Body of pancreas (tissue), 4 donors: Measurements from ENCODE around the gene EXD3. TPM values are rescaled to one million over a fixed set of nuclear protein-coding genes. Genes with fewer than 3 reads are reported as not detected.
"Not testable (repeated sequence)": the region's sequence is repeated elsewhere in the genome, so short reads cannot be mapped to it uniquely, and the experiment has no call there.

Experiments used
- ATAC-seq: fragments of 150-250 bp; one replicate; pipeline ENCODE4 v1.9.1; 2016
- DNase-seq, 4 donors: peaks; one replicate each; pipeline ENCODE4 v3.0.0-alpha.2; 2019
- H3K27ac ChIP-seq, 4 donors: fragments of 200-600 bp; sonication (generic); 1 replicate in 3 of 4; 2 replicates in 1 of 4; pipeline versions ENCODE4 v1.5.1 to v1.6.1; 2016 to 2019; ENCODE audit warnings: mild to moderate bottlenecking in 1 of 4, mixed read lengths in 1 of 4, moderate library complexity in 1 of 4
- H3K27me3 ChIP-seq, 2 donors: fragments of 200-600 bp; sonication (generic); one replicate each; pipeline ENCODE4 v1.6.0; 2016; ENCODE audit warnings: mild to moderate bottlenecking in 1 of 2
- H3K36me3 ChIP-seq, 2 donors: fragments of 200-600 bp; sonication (generic); replicated peaks in 1 of 2; 2 replicates each; pipeline ENCODE4 v1.5.1; 2016; ENCODE audit warnings: low read depth in 2 of 2; ENCODE audit not compliant: insufficient read depth in 1 of 2
- H3K4me1 ChIP-seq: fragments of 200-600 bp; sonication (generic); one replicate; pipeline ENCODE4 v1.6.0; 2016
- H3K4me3 ChIP-seq, 2 donors: fragments of 200-600 bp; sonication (generic); 1 replicate in 1 of 2; 2 replicates in 1 of 2; pipeline ENCODE4 v1.5.1; 2016 to 2019
- H3K9me3 ChIP-seq, 3 donors: fragments of 200-600 bp; sonication (generic); 1 replicate in 2 of 3; 2 replicates in 1 of 3; pipeline ENCODE4 v1.5.1; 2016
- CTCF ChIP-seq, 7 experiments: fragments of 450-650 bp in 4 of 7; fragments of 200-600 bp in 3 of 7; sonication (generic) in 3 of 7; IDR thresholded peaks; one replicate each; pipeline ENCODE4 v1.5.1; 2016 to 2019; ENCODE audit warnings: antibody characterized with exemption in 7 of 7
- POLR2A ChIP-seq, 3 donors: fragments of 450-650 bp; IDR thresholded peaks; one replicate each; pipeline ENCODE4 v1.6.1; 2016; ENCODE audit warnings: antibody characterized with exemption in 3 of 3, mild to moderate bottlenecking in 2 of 3
- WGBS, 2 donors: methylation state at CpG; one replicate each; pipeline ENCODE4 v1.1.5; 2017; 5-methylcytosine and 5-hydroxymethylcytosine counted together
- intact Hi-C: fragments of 100-400 bp; cut with DNase I; formaldehyde crosslinking; loops from one replicate; pipeline ENCODE4 v1.15.1; 2023
- total RNA-seq, 2 donors: library from RNA; depleted of rRNA; stranded (reverse); fragments of >200 nt; gene quantifications; one replicate each; pipeline ENCODE4 v1.1.0, GENCODE V29; 2016

The EXD3 gene
- total RNA-seq, 2 donors from 2014 or later, result 23.3 to 34.9 TPM

GRCh38 chr9:137333016-137333671, 89.8 kb downstream of the EXD3 start:
- 83 to 85% methylated on average over 20 to 21 of the region's 21 CpGs for WGBS, 2 donors
- Histone ChIP-seq H3K9me3 (no peaks in the 10 kb centered on the region), H3K4me3 (no peak overlapping the region), H3K27me3 (no peaks in the 10 kb centered on the region), H3K36me3 (no peaks in the 10 kb centered on the region), H3K4me1 (no peaks in the 10 kb centered on the region), H3K27ac (no peak overlapping the region)
- ATAC-seq, result no peak
- no peak for DNase-seq
- intact Hi-C loops, result no loop called here
- TF ChIP-seq POLR2A (IDR thresholded peaks at IDR 0.05), result no peak
- TF ChIP-seq CTCF (IDR thresholded peaks at IDR 0.05), result no peak

GRCh38 chr9:137331929-137332328, 91.0 kb downstream of the EXD3 start:
- intact Hi-C loops, result no loop called here
- WGBS, 2 donors, result 89 to 91% methylated on average over 9 of the region's 9 CpGs
- TF ChIP-seq CTCF (IDR thresholded peaks at IDR 0.05), result no peak
- no peak for TF ChIP-seq POLR2A (IDR thresholded peaks at IDR 0.05)

GRCh38 chr9:137330689-137331088, 92.3 kb downstream of the EXD3 start:
- Histone ChIP-seq H3K36me3 (no peaks in the 10 kb centered on the region), H3K4me1 (no peaks in the 10 kb centered on the region), H3K9me3 (no peaks in the 10 kb centered on the region), H3K4me3 (no peak overlapping the region), H3K27me3 (no peaks in the 10 kb centered on the region), H3K27ac (no peak overlapping the region)
- 70 to 83% methylated on average over 6 of the region's 6 CpGs for WGBS, 2 donors
- intact Hi-C loops, result no loop called here
- TF ChIP-seq POLR2A (IDR thresholded peaks at IDR 0.05) (no peak), CTCF (IDR thresholded peaks at IDR 0.05) (no peak)
- DNase-seq (no peak), ATAC-seq (no peak)

More at GRCh38 chr9:137331929-137332328, 91.0 kb downstream of the EXD3 start:
- DNase-seq (no peak), ATAC-seq (no peak)
- Histone ChIP-seq H3K9me3 (no peaks in the 10 kb centered on the region), H3K4me1 (no peaks in the 10 kb centered on the region), H3K36me3 (no peaks in the 10 kb centered on the region), H3K27me3 (no peaks in the 10 kb centered on the region), H3K27ac (no peak overlapping the region), H3K4me3 (no peak overlapping the region)

GRCh38 chr9:137329590-137329989, 93.4 kb downstream of the EXD3 start:
- intact Hi-C loops, H3K27ac ChIP-seq, H3K4me1 ChIP-seq, H3K9me3 ChIP-seq, H3K36me3 ChIP-seq, H3K4me3 ChIP-seq, H3K27me3 ChIP-seq, ATAC-seq, DNase-seq: not testable (repeated sequence)
- WGBS, 2 donors, result 56% methylated on average over 26 of the region's 26 CpGs; no CpG with 5 or more reads in 1 of the 2 donors

- H3K27me3 ChIP-seq, intact Hi-C loops, H3K36me3 ChIP-seq, H3K4me1 ChIP-seq, H3K4me3 ChIP-seq, H3K27ac ChIP-seq, H3K9me3 ChIP-seq, ATAC-seq, DNase-seq: not testable (repeated sequence)
- 68 to 71% methylated on average over 8 of the region's 8 CpGs for WGBS, 2 donors
These were observed 95.1 kb downstream of the EXD3 start for GRCh38 chr9:137327641-137328550.
